GM23338 (cell line): Measurements from ENCODE around the gene DPYD.

Source experiments
- CREB1 ChIP-seq: fragments of 250-450 bp; sonication (Bioruptor Pico); IDR thresholded peaks from 2 replicates; pipeline ENCODE4 v1.5.0; 2020; ENCODE audit warnings: low read depth, mild to moderate bottlenecking, moderate library complexity
- CTCF ChIP-seq, 2 experiments: fragments of 200-600 bp in 1 of 2; sonication (generic) in 1 of 2; conservative IDR thresholded peaks; 2 replicates each; pipeline versions ENCODE4 v1.5.1 to v1.6.1; 2016 to 2017; ENCODE audit warnings: antibody characterized with exemption in 2 of 2, low read depth in 2 of 2, mild to moderate bottlenecking in 2 of 2, moderate library complexity in 1 of 2
- ETS1 ChIP-seq: IDR thresholded peaks from 2 replicates; pipeline ENCODE4 v1.6.1; 2016; ENCODE audit warnings: antibody characterized with exemption
- EZH2 ChIP-seq: fragments of 200-600 bp; sonication (generic); IDR thresholded peaks from one replicate; pipeline ENCODE4 v1.8.0; 2017; ENCODE audit warnings: antibody characterized with exemption, mild to moderate bottlenecking, low read depth; ENCODE audit not compliant: unreplicated experiment
- EZH2phosphoT487 ChIP-seq: fragments of 200-600 bp; sonication (generic); IDR thresholded peaks from one replicate; pipeline ENCODE4 v1.8.1; 2018; ENCODE audit warnings: antibody characterized with exemption; ENCODE audit not compliant: unreplicated experiment
- NANOG ChIP-seq: IDR thresholded peaks from 2 replicates; pipeline ENCODE4 v1.6.1; 2016; ENCODE audit warnings: antibody characterized with exemption, borderline replicate concordance
- POLR2AphosphoS5 ChIP-seq: IDR thresholded peaks from 2 replicates; pipeline ENCODE4 v1.6.1; 2016; ENCODE audit warnings: antibody characterized with exemption, low read depth
- REST ChIP-seq: IDR thresholded peaks from one replicate; pipeline ENCODE4 v1.6.1; 2018; ENCODE audit warnings: antibody characterized with exemption; ENCODE audit not compliant: unreplicated experiment
- ZNF114 ChIP-seq: fragments of 250-450 bp; sonication (Bioruptor Pico); IDR thresholded peaks from 2 replicates; pipeline ENCODE4 v1.5.0; 2020; ENCODE audit warnings: mild to moderate bottlenecking, moderate library complexity
- ZNF331 ChIP-seq: fragments of 250-450 bp; sonication (Bioruptor Pico); IDR thresholded peaks from 2 replicates; pipeline ENCODE4 v1.5.0; 2020; ENCODE audit warnings: low read depth, mild to moderate bottlenecking, moderate library complexity

GRCh38 chr1:97913506-97914139 is 7.2 kb downstream of the DPYD start:
- TF ChIP-seq EZH2phosphoT487 (no peak), CTCF (conservative IDR thresholded peaks at IDR 0.05; ENCODE audit: low read depth in 2 of 2) (no peak), CREB1 (no peak), POLR2AphosphoS5 (no peak), EZH2 (no peak), REST (no peak), ZNF114 (CRISPR knock-in tag) (no peak), ETS1 (no peak), NANOG (no peak), ZNF331 (CRISPR knock-in tag) (no peak)
